ENCODE data around the gene SLC12A6.

DNA sequence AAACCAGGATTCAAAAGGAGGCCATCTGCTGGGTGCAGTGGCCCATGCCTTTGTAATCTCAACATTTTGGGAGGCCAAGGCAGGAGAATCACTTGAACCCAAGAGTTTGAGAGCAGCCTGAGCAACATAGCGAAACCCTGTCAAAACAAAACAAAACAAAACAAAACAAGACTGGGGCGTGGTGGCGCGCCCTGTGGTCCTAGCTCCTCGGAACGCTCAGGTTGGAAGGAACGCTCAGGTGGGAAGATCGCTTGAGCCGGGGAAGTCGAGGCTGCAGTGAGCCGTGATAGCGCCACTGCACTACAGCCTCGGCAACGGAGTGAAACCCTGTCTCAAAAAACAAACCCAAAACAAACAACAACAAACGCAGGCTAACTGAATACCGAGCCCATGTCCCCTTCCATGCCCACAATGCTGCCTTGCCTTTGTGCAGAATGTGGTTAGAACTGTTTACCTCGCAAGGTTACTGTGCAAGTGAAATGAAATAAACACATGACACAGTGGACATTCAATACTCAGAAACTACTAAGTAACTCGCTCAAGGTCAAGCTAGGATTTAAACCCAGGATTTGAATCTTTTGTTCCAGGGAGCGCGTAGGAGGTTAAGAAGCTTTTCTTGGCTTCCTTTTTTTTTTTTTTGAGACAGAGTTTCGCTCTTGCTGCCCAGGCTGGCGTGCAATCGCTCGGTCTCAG is 113.5 kb downstream of the SLC12A6 start:
- TF ChIP-seq CTCF (IDR thresholded peaks at IDR 0.05) (no peak), POLR2A (IDR thresholded peaks at IDR 0.05) (no peak)
